Smooth muscle cell (in vitro differentiated cells): ENCODE measurements around the gene IRX6. TPM values are rescaled to one million over a fixed set of nuclear protein-coding genes. Genes with fewer than 3 reads are reported as not detected.

Source experiments
- DNase-seq: peaks from one replicate; lab custom pipeline; 2025; ENCODE audit not compliant: unreplicated experiment; lab: John Stamatoyannopoulos, UW
- H2AFZ ChIP-seq: fragments of 200-600 bp; sonication (generic); 2 replicates; pipeline ENCODE4 v1.6.0; 2016; ENCODE audit warnings: antibody characterized with exemption, low read depth, mild to moderate bottlenecking
- H3F3A ChIP-seq: fragments of 200-600 bp; sonication (generic); 2 replicates; pipeline ENCODE4 v1.6.0; 2017; ENCODE audit warnings: antibody characterized with exemption, low read depth
- H3K27ac ChIP-seq: fragments of 200-600 bp; sonication (generic); 2 replicates; pipeline ENCODE4 v1.5.1; 2016; ENCODE audit warnings: low read depth, mild to moderate bottlenecking
- H3K27me3 ChIP-seq: fragments of 200-600 bp; sonication (generic); 2 replicates; pipeline ENCODE4 v1.6.1; 2016; ENCODE audit warnings: low read depth, mild to moderate bottlenecking
- H3K36me3 ChIP-seq: fragments of 200-600 bp; sonication (generic); 2 replicates; pipeline ENCODE4 v1.5.1; 2016; ENCODE audit warnings: low read depth
- H3K4me1 ChIP-seq: fragments of 200-600 bp; sonication (generic); 2 replicates; pipeline ENCODE4 v1.5.1; 2016; ENCODE audit warnings: low read depth
- H3K4me2 ChIP-seq: fragments of 200-600 bp; sonication (generic); 2 replicates; pipeline ENCODE4 v1.6.0; 2016; ENCODE audit warnings: mild to moderate bottlenecking
- H3K4me3 ChIP-seq: fragments of 200-600 bp; sonication (generic); 2 replicates; pipeline ENCODE4 v1.5.1; 2016; ENCODE audit warnings: mild to moderate bottlenecking
- H3K79me2 ChIP-seq: fragments of 200-600 bp; sonication (generic); 2 replicates; pipeline ENCODE4 v1.6.0; 2016; ENCODE audit warnings: low read depth, mild to moderate bottlenecking
- H3K9ac ChIP-seq: fragments of 200-600 bp; sonication (generic); 2 replicates; pipeline ENCODE4 v1.6.0; 2016; ENCODE audit warnings: low read depth
- H3K9me3 ChIP-seq: fragments of 200-600 bp; sonication (generic); replicated peaks from 2 replicates; pipeline ENCODE4 v1.5.1; 2016; ENCODE audit warnings: low read depth
- H4K20me1 ChIP-seq: fragments of 200-600 bp; sonication (generic); 2 replicates; pipeline ENCODE4 v1.6.0; 2016; ENCODE audit warnings: low read depth
- CTCF ChIP-seq: fragments of 200-600 bp; sonication (generic); IDR thresholded peaks from 2 replicates; pipeline ENCODE4 v1.5.1; 2017; ENCODE audit warnings: borderline replicate concordance, mild to moderate bottlenecking, antibody characterized with exemption; ENCODE audit not compliant: insufficient read depth, poor library complexity, severe bottlenecking
- WGBS: methylation state at CpG from one replicate; pipeline ENCODE4 v1.1.7; 2016; ENCODE audit warnings: low lambda C conversion rate; 5-methylcytosine and 5-hydroxymethylcytosine counted together
- polyA plus RNA-seq: library from polyadenylated mRNA; unstranded; fragments of >200 nt; fragmentation: Nextera tagmentation; extraction: Ambion mirVana; gene quantifications from 2 replicates; pipeline ENCODE4 v1.2.1, GENCODE V29; 2016
- total RNA-seq: library from RNA; depleted of rRNA; stranded (reverse); fragments of >200 nt; gene quantifications from 2 replicates; pipeline ENCODE4 v1.2.3, GENCODE V29; 2014

IRX6 gene
- total and polyA plus RNA-seq, 2 experiments from 2014 or later, result not detected

GRCh38 chr16:55328611-55329569 lies 4.9 kb downstream of the IRX6 start:
- no peak overlapping the region for H3K4me2 ChIP-seq
- H3K27me3 ChIP-seq, result peaks cover 100% of the 10 kb centered on the region
- no peaks in the 10 kb centered on the region for H3K4me1 ChIP-seq
- H3K9me3 ChIP-seq, result no peaks in the 10 kb centered on the region
- no peak for DNase-seq
- H3F3A ChIP-seq, result no peaks in the 10 kb centered on the region
- H4K20me1 ChIP-seq, result no peaks in the 10 kb centered on the region
- H3K79me2 ChIP-seq, result no peaks in the 10 kb centered on the region
- H3K9ac ChIP-seq, result no peak overlapping the region
- H2AFZ ChIP-seq, result no peak overlapping the region
- no peak for TF ChIP-seq CTCF
- H3K4me3 ChIP-seq, result no peak overlapping the region
- H3K27ac ChIP-seq, result no peak overlapping the region
- H3K36me3 ChIP-seq, result no peaks in the 10 kb centered on the region
- whole genome bisulfite sequencing, result 17% methylated on average over 52 of the region's 55 CpGs

- no peaks in the 10 kb centered on the region for H3K4me1 ChIP-seq
- H3K4me2 ChIP-seq, result no peak overlapping the region
- TF ChIP-seq CTCF, result no peak
- H3K4me3 ChIP-seq, result no peak overlapping the region
- 39% methylated on average over 8 of the region's 8 CpGs for WGBS
- H2AFZ ChIP-seq, result no peak overlapping the region
- H3K36me3 ChIP-seq, result no peaks in the 10 kb centered on the region
- peaks cover 100% of the 10 kb centered on the region for H3K27me3 ChIP-seq
- no peak overlapping the region for H3K27ac ChIP-seq
- no peaks in the 10 kb centered on the region for H3K9me3 ChIP-seq
- no peaks in the 10 kb centered on the region for H3F3A ChIP-seq
- H3K79me2 ChIP-seq, result no peaks in the 10 kb centered on the region
- no peaks in the 10 kb centered on the region for H4K20me1 ChIP-seq
- no peak for DNase-seq
- H3K9ac ChIP-seq, result no peak overlapping the region
Measured at GRCh38 chr16:55329791-55330428, 5.9 kb downstream of the IRX6 start.

GRCh38 chr16:55330781-55331647 lies 7.0 kb downstream of the IRX6 start:
- 8% methylated on average over 53 of the region's 53 CpGs for WGBS
- Histone ChIP-seq H3K36me3 (no peaks in the 10 kb centered on the region), H3F3A (no peaks in the 10 kb centered on the region), H3K4me3 (peak overlapping the region; percentile 32), H3K9me3 (no peaks in the 10 kb centered on the region), H4K20me1 (no peaks in the 10 kb centered on the region), H3K27ac (no peak overlapping the region), H2AFZ (peak overlapping the region; percentile 30), H3K9ac (no peak overlapping the region), H3K4me1 (no peaks in the 10 kb centered on the region), H3K27me3 (peaks cover 100% of the 10 kb centered on the region), H3K79me2 (no peaks in the 10 kb centered on the region), H3K4me2 (peak overlapping the region; percentile 80)
- no peak for DNase-seq
- TF ChIP-seq CTCF, result no peak
